ENCODE data around the gene CLK2.
"Not testable (repeated sequence)": the region's sequence is repeated elsewhere in the genome, so short reads cannot be mapped to it uniquely, and the experiment has no call there.

The CLK2 gene

GRCh38 chr1:155228096-155228427 is 45.2 kb downstream of the CLK2 start:
- Histone ChIP-seq H3K4me1 (ENCODE audit: control insufficient read depth in 5 of 5, insufficient read depth in 5 of 5, low read length in 5 of 5) (peaks cover 8 to 31% (median 17%) of the 10 kb centered on the region in 5 donors), H3K9ac (ENCODE audit: low read length in 5 of 5) (peak overlapping the region in 4 of 5 donors; percentile 69 to 83 (median 76)), H3K4me3 (ENCODE audit: low read depth in 1 of 5, low read length in 5 of 5) (peak overlapping the region; percentile 64 to 90 (median 80)), H3K9me3 (ENCODE audit: control insufficient read depth in 5 of 5, low read length in 5 of 5) (no peaks in the 10 kb centered on the region), H3K36me3 (ENCODE audit: control insufficient read depth in 5 of 5, insufficient read depth in 5 of 5, low read length in 5 of 5) (no peaks in the 10 kb centered on the region), H3K27me3 (ENCODE audit: control insufficient read depth in 5 of 5, insufficient read depth in 4 of 5, low read length in 5 of 5) (no peaks in the 10 kb centered on the region), H3K27ac (ENCODE audit: low read depth, low read length) (peak overlapping the region; percentile 60)

GRCh38 chr1:155227261-155228095 is 45.8 kb downstream of the CLK2 start:
- H3K27me3 ChIP-seq (ENCODE audit: control insufficient read depth in 5 of 5, insufficient read depth in 4 of 5, low read length in 5 of 5): no peaks in the 10 kb centered on the region
- no peaks in the 10 kb centered on the region for H3K9me3 ChIP-seq (ENCODE audit: control insufficient read depth in 5 of 5, low read length in 5 of 5)
- H3K4me3 ChIP-seq (ENCODE audit: low read depth in 1 of 5, low read length in 5 of 5): peak overlapping the region; percentile 64 to 90 (median 80)
- no peaks in the 10 kb centered on the region for H3K36me3 ChIP-seq (ENCODE audit: control insufficient read depth in 5 of 5, insufficient read depth in 5 of 5, low read length in 5 of 5)
- H3K27ac ChIP-seq (ENCODE audit: low read depth, low read length): peak overlapping the region; percentile 81
- H3K4me1 ChIP-seq (ENCODE audit: control insufficient read depth in 5 of 5, insufficient read depth in 5 of 5, low read length in 5 of 5): peaks cover 8 to 31% (median 17%) of the 10 kb centered on the region in 5 donors
- H3K9ac ChIP-seq (ENCODE audit: low read length in 5 of 5): peak overlapping the region in 4 of 5 donors; percentile 72 to 83 (median 78)

GRCh38 chr1:155226910-155227260 is 46.4 kb downstream of the CLK2 start:
- peak overlapping the region; percentile 81 for H3K27ac ChIP-seq (ENCODE audit: low read depth, low read length)
- H3K9ac ChIP-seq (ENCODE audit: low read length in 5 of 5): peak overlapping the region in 4 of 5 donors; percentile 57 to 75 (median 64)
- H3K9me3 ChIP-seq (ENCODE audit: control insufficient read depth in 5 of 5, low read length in 5 of 5): no peaks in the 10 kb centered on the region
- H3K27me3 ChIP-seq (ENCODE audit: control insufficient read depth in 5 of 5, insufficient read depth in 4 of 5, low read length in 5 of 5): no peaks in the 10 kb centered on the region
- no peaks in the 10 kb centered on the region for H3K36me3 ChIP-seq (ENCODE audit: control insufficient read depth in 5 of 5, insufficient read depth in 5 of 5, low read length in 5 of 5)
- H3K4me1 ChIP-seq (ENCODE audit: control insufficient read depth in 5 of 5, insufficient read depth in 5 of 5, low read length in 5 of 5): peaks cover 8 to 27% (median 17%) of the 10 kb centered on the region in 5 donors
- peak overlapping the region; percentile 64 to 81 (median 76) for H3K4me3 ChIP-seq (ENCODE audit: low read depth in 1 of 5, low read length in 5 of 5)

GRCh38 chr1:155226188-155226909 is 47.0 kb downstream of the CLK2 start:
- peaks cover 8 to 27% (median 17%) of the 10 kb centered on the region in 5 donors for H3K4me1 ChIP-seq (ENCODE audit: control insufficient read depth in 5 of 5, insufficient read depth in 5 of 5, low read length in 5 of 5)
- peak overlapping the region; percentile 81 for H3K27ac ChIP-seq (ENCODE audit: low read depth, low read length)
- no peaks in the 10 kb centered on the region for H3K27me3 ChIP-seq (ENCODE audit: control insufficient read depth in 5 of 5, insufficient read depth in 4 of 5, low read length in 5 of 5)
- H3K36me3 ChIP-seq (ENCODE audit: control insufficient read depth in 5 of 5, insufficient read depth in 5 of 5, low read length in 5 of 5): no peaks in the 10 kb centered on the region
- peak overlapping the region in 4 of 5 donors; percentile 57 to 75 (median 64) for H3K9ac ChIP-seq (ENCODE audit: low read length in 5 of 5)
- H3K9me3 ChIP-seq (ENCODE audit: control insufficient read depth in 5 of 5, low read length in 5 of 5): no peaks in the 10 kb centered on the region
- peak overlapping the region; percentile 64 to 81 (median 76) for H3K4me3 ChIP-seq (ENCODE audit: low read depth in 1 of 5, low read length in 5 of 5)

- not testable (repeated sequence) for H3K9ac ChIP-seq (ENCODE audit: low read length in 5 of 5); H3K27ac ChIP-seq (ENCODE audit: low read depth, low read length)
Measured at GRCh38 chr1:155225404-155225759, 47.9 kb downstream of the CLK2 start.

GRCh38 chr1:155223047-155223446 is 50.3 kb downstream of the CLK2 start:
- H3K9me3 ChIP-seq (ENCODE audit: control insufficient read depth in 5 of 5, low read length in 5 of 5): no peaks in the 10 kb centered on the region
- H3K36me3 ChIP-seq (ENCODE audit: control insufficient read depth in 5 of 5, insufficient read depth in 5 of 5, low read length in 5 of 5): no peaks in the 10 kb centered on the region
- no peak overlapping the region for H3K4me3 ChIP-seq (ENCODE audit: low read depth in 1 of 5, low read length in 5 of 5)
- H3K27ac ChIP-seq (ENCODE audit: low read depth, low read length): no peak overlapping the region
- no peaks in the 10 kb centered on the region for H3K27me3 ChIP-seq (ENCODE audit: control insufficient read depth in 5 of 5, insufficient read depth in 4 of 5, low read length in 5 of 5)
- peaks cover 8 to 35% (median 24%) of the 10 kb centered on the region in 5 donors for H3K4me1 ChIP-seq (ENCODE audit: control insufficient read depth in 5 of 5, insufficient read depth in 5 of 5, low read length in 5 of 5)
- H3K9ac ChIP-seq (ENCODE audit: low read length in 5 of 5): no peak overlapping the region

More at GRCh38 chr1:155225404-155225759, 47.9 kb downstream of the CLK2 start:
- not testable (repeated sequence) for H3K27me3 ChIP-seq (ENCODE audit: control insufficient read depth in 5 of 5, insufficient read depth in 4 of 5, low read length in 5 of 5); H3K36me3 ChIP-seq (ENCODE audit: control insufficient read depth in 5 of 5, insufficient read depth in 5 of 5, low read length in 5 of 5); H3K9me3 ChIP-seq (ENCODE audit: control insufficient read depth in 5 of 5, low read length in 5 of 5); H3K4me3 ChIP-seq (ENCODE audit: low read depth in 1 of 5, low read length in 5 of 5)
- H3K4me1 ChIP-seq (ENCODE audit: control insufficient read depth in 5 of 5, insufficient read depth in 5 of 5, low read length in 5 of 5): peaks cover 8 to 27% (median 17%) of the 10 kb centered on the region in 5 donors

- Histone ChIP-seq H3K36me3 (ENCODE audit: control insufficient read depth in 5 of 5, insufficient read depth in 5 of 5, low read length in 5 of 5) (peaks cover 0 to 11% (median 0%) of the 10 kb centered on the region in 5 donors), H3K4me1 (ENCODE audit: control insufficient read depth in 5 of 5, insufficient read depth in 5 of 5, low read length in 5 of 5) (peaks cover 0 to 13% (median 9%) of the 10 kb centered on the region in 5 donors)
- H3K4me3 ChIP-seq (ENCODE audit: low read depth in 1 of 5, low read length in 5 of 5); H3K27me3 ChIP-seq (ENCODE audit: control insufficient read depth in 5 of 5, insufficient read depth in 4 of 5, low read length in 5 of 5); H3K27ac ChIP-seq (ENCODE audit: low read depth, low read length); H3K9me3 ChIP-seq (ENCODE audit: control insufficient read depth in 5 of 5, low read length in 5 of 5); H3K9ac ChIP-seq (ENCODE audit: low read length in 5 of 5): not testable (repeated sequence)
Measured at GRCh38 chr1:155220211-155220965, 52.9 kb downstream of the CLK2 start.

GRCh38 chr1:155219592-155220031 is 53.7 kb downstream of the CLK2 start:
- Histone ChIP-seq H3K27ac (ENCODE audit: low read depth, low read length) (no peak overlapping the region), H3K9me3 (ENCODE audit: control insufficient read depth in 5 of 5, low read length in 5 of 5) (no peaks in the 10 kb centered on the region), H3K36me3 (ENCODE audit: control insufficient read depth in 5 of 5, insufficient read depth in 5 of 5, low read length in 5 of 5) (peaks cover 0 to 16% (median 0%) of the 10 kb centered on the region in 5 donors), H3K4me1 (ENCODE audit: control insufficient read depth in 5 of 5, insufficient read depth in 5 of 5, low read length in 5 of 5) (peaks cover 0 to 13% (median 9%) of the 10 kb centered on the region in 5 donors), H3K4me3 (ENCODE audit: low read depth in 1 of 5, low read length in 5 of 5) (peak overlapping the region in 3 of 5 donors; percentile 29 to 42 (median 35)), H3K9ac (ENCODE audit: low read length in 5 of 5) (no peak overlapping the region), H3K27me3 (ENCODE audit: control insufficient read depth in 5 of 5, insufficient read depth in 4 of 5, low read length in 5 of 5) (no peaks in the 10 kb centered on the region)

GRCh38 chr1:155218854-155219591 is 54.3 kb downstream of the CLK2 start:
- H3K27ac ChIP-seq (ENCODE audit: low read depth, low read length): no peak overlapping the region
- H3K9ac ChIP-seq (ENCODE audit: low read length in 5 of 5): peak overlapping the region in 1 of 5 donors; percentile 32
- H3K9me3 ChIP-seq (ENCODE audit: control insufficient read depth in 5 of 5, low read length in 5 of 5): no peaks in the 10 kb centered on the region
- no peaks in the 10 kb centered on the region for H3K27me3 ChIP-seq (ENCODE audit: control insufficient read depth in 5 of 5, insufficient read depth in 4 of 5, low read length in 5 of 5)
- peaks cover 0 to 12% (median 9%) of the 10 kb centered on the region in 5 donors for H3K4me1 ChIP-seq (ENCODE audit: control insufficient read depth in 5 of 5, insufficient read depth in 5 of 5, low read length in 5 of 5)
- peaks cover 0 to 16% (median 0%) of the 10 kb centered on the region in 5 donors for H3K36me3 ChIP-seq (ENCODE audit: control insufficient read depth in 5 of 5, insufficient read depth in 5 of 5, low read length in 5 of 5)
- peak overlapping the region in 4 of 5 donors; percentile 13 to 42 (median 32) for H3K4me3 ChIP-seq (ENCODE audit: low read depth in 1 of 5, low read length in 5 of 5)
